GM23338 (cell line): ENCODE results near the gene ULK4.

Experiments
- ETS1 ChIP-seq: IDR thresholded peaks from 2 replicates; pipeline ENCODE4 v1.6.1; 2016; ENCODE audit warnings: antibody characterized with exemption
- TF ChIP-seq, protein P1 (sequence below), 2 experiments: fragments of 200-600 bp in 1 of 2; sonication (generic) in 1 of 2; conservative IDR thresholded peaks; 2 replicates each; pipeline versions ENCODE4 v1.5.1 to v1.6.1; 2016 to 2017; ENCODE audit warnings: antibody characterized with exemption in 2 of 2, low read depth in 2 of 2, mild to moderate bottlenecking in 2 of 2, moderate library complexity in 1 of 2

- no peak for TF ChIP-seq ETS1
- TF ChIP-seq, protein P1, sequence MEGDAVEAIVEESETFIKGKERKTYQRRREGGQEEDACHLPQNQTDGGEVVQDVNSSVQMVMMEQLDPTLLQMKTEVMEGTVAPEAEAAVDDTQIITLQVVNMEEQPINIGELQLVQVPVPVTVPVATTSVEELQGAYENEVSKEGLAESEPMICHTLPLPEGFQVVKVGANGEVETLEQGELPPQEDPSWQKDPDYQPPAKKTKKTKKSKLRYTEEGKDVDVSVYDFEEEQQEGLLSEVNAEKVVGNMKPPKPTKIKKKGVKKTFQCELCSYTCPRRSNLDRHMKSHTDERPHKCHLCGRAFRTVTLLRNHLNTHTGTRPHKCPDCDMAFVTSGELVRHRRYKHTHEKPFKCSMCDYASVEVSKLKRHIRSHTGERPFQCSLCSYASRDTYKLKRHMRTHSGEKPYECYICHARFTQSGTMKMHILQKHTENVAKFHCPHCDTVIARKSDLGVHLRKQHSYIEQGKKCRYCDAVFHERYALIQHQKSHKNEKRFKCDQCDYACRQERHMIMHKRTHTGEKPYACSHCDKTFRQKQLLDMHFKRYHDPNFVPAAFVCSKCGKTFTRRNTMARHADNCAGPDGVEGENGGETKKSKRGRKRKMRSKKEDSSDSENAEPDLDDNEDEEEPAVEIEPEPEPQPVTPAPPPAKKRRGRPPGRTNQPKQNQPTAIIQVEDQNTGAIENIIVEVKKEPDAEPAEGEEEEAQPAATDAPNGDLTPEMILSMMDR (conservative IDR thresholded peaks at IDR 0.05; ENCODE audit: low read depth in 2 of 2): no peak
These were observed 524.9 kb downstream of the ULK4 start for GRCh38 chr3:41436983-41437382.
